ENCODE results near the gene ETFDH. TPM values are rescaled to one million over a fixed set of nuclear protein-coding genes. Genes with fewer than 3 reads are reported as not detected.

The ETFDH gene
- total RNA-seq, 1 donor from 2014 or later = 30.4 TPM

DNA sequence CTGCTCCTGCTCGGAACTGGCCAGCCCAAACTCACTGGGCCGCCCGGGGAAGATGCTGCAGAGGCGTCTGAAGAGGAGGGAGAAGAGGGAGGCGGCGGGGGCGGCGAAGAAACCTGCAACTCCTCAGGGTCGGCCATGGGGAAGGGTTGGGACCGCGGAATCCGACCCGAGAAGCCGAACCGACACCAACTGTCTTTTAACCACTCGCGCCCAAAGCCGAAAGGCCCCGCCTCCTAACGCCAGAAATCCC lies 506 bp upstream of the ETFDH start, which contains the start of gene C4orf46:
Gene C4orf46, minus strand, starts transcription at position 223 of the 250 bp plus-strand sequence. Its CDS starts 86 bp downstream, at position 137.
- no peak for DNase-seq
- Histone ChIP-seq H3K27ac (peak within 1 kb of the TSS; percentile 93), H3K4me1 (peaks cover 12% of the 10 kb centered on the region), H3K36me3 (no peaks in the 10 kb centered on the region), H3K4me3 (peak within 1 kb of the TSS; percentile 69), H3K27me3 (no peaks in the 10 kb centered on the region), H3K9me3 (no peaks in the 10 kb centered on the region)
- peak; percentile 2 for ATAC-seq
- intact Hi-C loops (cut with DNase I) = no loop called here
- TF ChIP-seq CTCF (IDR thresholded peaks at IDR 0.05) = no peak

GRCh38 chr4:158673633-158674032 lies 1.5 kb downstream of the ETFDH start:
- no peak overlapping the region for H3K27ac ChIP-seq
- no peaks in the 10 kb centered on the region for H3K36me3 ChIP-seq
- no peaks in the 10 kb centered on the region for H3K9me3 ChIP-seq
- ATAC-seq (no peak), DNase-seq (no peak)
- H3K4me3 ChIP-seq = no peak overlapping the region
- intact Hi-C loops (cut with DNase I) = no loop called here
- H3K4me1 ChIP-seq = peaks cover 12% of the 10 kb centered on the region
- TF ChIP-seq CTCF (IDR thresholded peaks at IDR 0.05) = no peak
- no peaks in the 10 kb centered on the region for H3K27me3 ChIP-seq

GRCh38 chr4:158676076-158676475 lies 4.0 kb downstream of the ETFDH start:
- Histone ChIP-seq H3K27me3 (no peaks in the 10 kb centered on the region), H3K4me1 (peaks cover 5% of the 10 kb centered on the region), H3K36me3 (peaks cover 5% of the 10 kb centered on the region), H3K27ac (no peak overlapping the region), H3K9me3 (no peaks in the 10 kb centered on the region), H3K4me3 (no peak overlapping the region)
- DNase-seq = no peak
- no peak for TF ChIP-seq CTCF (IDR thresholded peaks at IDR 0.05)
- intact Hi-C loops (cut with DNase I) = no loop called here
- no peak for ATAC-seq

GRCh38 chr4:158678767-158679166 lies 6.7 kb downstream of the ETFDH start:
- peaks cover 8% of the 10 kb centered on the region for H3K36me3 ChIP-seq
- H3K27me3 ChIP-seq = no peaks in the 10 kb centered on the region
- no peak overlapping the region for H3K27ac ChIP-seq
- no peak overlapping the region for H3K4me3 ChIP-seq
- H3K9me3 ChIP-seq = no peaks in the 10 kb centered on the region
- no peak for TF ChIP-seq CTCF (IDR thresholded peaks at IDR 0.05)
- DNase-seq (no peak), ATAC-seq (no peak)
- intact Hi-C loops (cut with DNase I) = no loop called here
- H3K4me1 ChIP-seq = no peaks in the 10 kb centered on the region

- H3K27me3 ChIP-seq = no peaks in the 10 kb centered on the region
- intact Hi-C loops (cut with DNase I) = no loop called here
- no peak for TF ChIP-seq CTCF (IDR thresholded peaks at IDR 0.05)
- no peak overlapping the region for H3K27ac ChIP-seq
- DNase-seq (no peak), ATAC-seq (no peak)
- H3K36me3 ChIP-seq = peaks cover 13% of the 10 kb centered on the region
- H3K4me1 ChIP-seq = no peaks in the 10 kb centered on the region
- H3K9me3 ChIP-seq = no peaks in the 10 kb centered on the region
- H3K4me3 ChIP-seq = no peak overlapping the region
These were observed 9.5 kb downstream of the ETFDH start for GRCh38 chr4:158681629-158682028.

- no peak for TF ChIP-seq CTCF (IDR thresholded peaks at IDR 0.05)
- Histone ChIP-seq H3K27ac (no peak overlapping the region), H3K27me3 (no peaks in the 10 kb centered on the region), H3K36me3 (peaks cover 13% of the 10 kb centered on the region), H3K9me3 (no peaks in the 10 kb centered on the region), H3K4me3 (no peak overlapping the region), H3K4me1 (no peaks in the 10 kb centered on the region)
- no peak for DNase-seq
- ATAC-seq = no peak
- intact Hi-C loops (cut with DNase I) = no loop called here
These were observed 10.0 kb downstream of the ETFDH start for GRCh38 chr4:158682066-158682465.

Data from upper lobe of right lung (tissue), 1 donor.